HL-60 (cell line): ENCODE results near the gene TLCD5.

Source experiments
- DNase-seq, 2 experiments: peaks; one replicate each; pipeline ENCODE4 v3.0.0-alpha.2; 2010 to 2020; ENCODE audit warnings: low read depth in 1 of 2, low spot score in 1 of 2
- H3K27ac ChIP-seq: fragments of 250-450 bp; sonication (Bioruptor Pico); replicated peaks from 2 replicates; pipeline ENCODE4 v1.5.1; 2020; ENCODE audit warnings: mild to moderate bottlenecking, moderate library complexity
- H3K27me3 ChIP-seq: fragments of 250-450 bp; sonication (Bioruptor Pico); 2 replicates; pipeline ENCODE4 v1.5.1; 2021; ENCODE audit warnings: mild to moderate bottlenecking, moderate library complexity; ENCODE audit not compliant: insufficient read depth, poor library complexity, severe bottlenecking
- H3K4me3 ChIP-seq: replicated peaks from 2 replicates; pipeline ENCODE4 v1.5.1; 2011; ENCODE audit warnings: mild to moderate bottlenecking, control low read depth, low read length; ENCODE audit not compliant: insufficient read depth
- CTCF ChIP-seq: IDR thresholded peaks from one replicate; pipeline ENCODE4 v1.5.1; 2011; ENCODE audit warnings: low read length, control low read depth, inconsistent platforms; ENCODE audit not compliant: insufficient read depth
- GABPA ChIP-seq: IDR thresholded peaks from 2 replicates; pipeline ENCODE4 v1.6.1; 2012; ENCODE audit warnings: low read depth
- POLR2AphosphoS5 ChIP-seq: IDR thresholded peaks from 2 replicates; pipeline ENCODE4 v1.6.1; 2012; ENCODE audit warnings: low read depth
- SPI1 ChIP-seq: IDR thresholded peaks from 2 replicates; pipeline ENCODE4 v1.6.1; 2012; ENCODE audit warnings: low read depth, mild to moderate bottlenecking, borderline replicate concordance
- TF ChIP-seq, protein P1 (sequence below): IDR thresholded peaks from 2 replicates; pipeline ENCODE4 v1.6.1; 2012; ENCODE audit warnings: low read depth; ENCODE audit not compliant: insufficient replicate concordance

Gene TLCD5

DNA sequence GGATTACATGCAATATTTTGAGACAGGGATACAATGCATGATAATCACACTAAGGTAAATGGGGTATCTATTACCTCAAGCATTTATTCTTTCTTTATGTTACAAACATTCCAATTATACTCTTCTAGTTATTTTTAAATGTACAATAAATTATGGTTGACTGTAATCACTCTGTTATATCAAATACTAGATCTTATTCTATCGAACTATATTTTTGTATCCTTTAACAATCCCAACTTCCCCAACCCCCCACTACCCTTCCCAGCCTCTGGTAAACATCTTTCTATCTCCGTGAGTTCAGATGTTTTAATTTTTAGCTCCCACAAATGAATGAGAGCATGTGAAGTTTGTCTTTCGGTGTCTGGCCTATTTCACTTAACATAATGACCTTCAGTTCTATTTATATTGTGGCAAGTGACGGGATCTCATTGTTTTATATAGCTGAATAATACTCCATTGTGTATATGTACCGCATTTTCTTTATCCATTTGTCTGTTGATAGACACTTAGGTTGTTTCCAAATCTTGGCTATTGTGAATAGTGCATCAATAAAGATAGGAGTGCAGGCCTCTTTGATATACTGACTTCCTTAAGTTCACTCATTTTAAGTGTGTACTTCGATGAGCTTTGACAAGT is 51.6 kb downstream of the TLCD5 start:
- no peak overlapping the region for H3K4me3 ChIP-seq
- DNase-seq: no peak
- H3K27ac ChIP-seq: no peak overlapping the region
- TF ChIP-seq GABPA: no peak
- TF ChIP-seq POLR2AphosphoS5: no peak
- no peak for TF ChIP-seq SPI1
- TF ChIP-seq, protein P1, sequence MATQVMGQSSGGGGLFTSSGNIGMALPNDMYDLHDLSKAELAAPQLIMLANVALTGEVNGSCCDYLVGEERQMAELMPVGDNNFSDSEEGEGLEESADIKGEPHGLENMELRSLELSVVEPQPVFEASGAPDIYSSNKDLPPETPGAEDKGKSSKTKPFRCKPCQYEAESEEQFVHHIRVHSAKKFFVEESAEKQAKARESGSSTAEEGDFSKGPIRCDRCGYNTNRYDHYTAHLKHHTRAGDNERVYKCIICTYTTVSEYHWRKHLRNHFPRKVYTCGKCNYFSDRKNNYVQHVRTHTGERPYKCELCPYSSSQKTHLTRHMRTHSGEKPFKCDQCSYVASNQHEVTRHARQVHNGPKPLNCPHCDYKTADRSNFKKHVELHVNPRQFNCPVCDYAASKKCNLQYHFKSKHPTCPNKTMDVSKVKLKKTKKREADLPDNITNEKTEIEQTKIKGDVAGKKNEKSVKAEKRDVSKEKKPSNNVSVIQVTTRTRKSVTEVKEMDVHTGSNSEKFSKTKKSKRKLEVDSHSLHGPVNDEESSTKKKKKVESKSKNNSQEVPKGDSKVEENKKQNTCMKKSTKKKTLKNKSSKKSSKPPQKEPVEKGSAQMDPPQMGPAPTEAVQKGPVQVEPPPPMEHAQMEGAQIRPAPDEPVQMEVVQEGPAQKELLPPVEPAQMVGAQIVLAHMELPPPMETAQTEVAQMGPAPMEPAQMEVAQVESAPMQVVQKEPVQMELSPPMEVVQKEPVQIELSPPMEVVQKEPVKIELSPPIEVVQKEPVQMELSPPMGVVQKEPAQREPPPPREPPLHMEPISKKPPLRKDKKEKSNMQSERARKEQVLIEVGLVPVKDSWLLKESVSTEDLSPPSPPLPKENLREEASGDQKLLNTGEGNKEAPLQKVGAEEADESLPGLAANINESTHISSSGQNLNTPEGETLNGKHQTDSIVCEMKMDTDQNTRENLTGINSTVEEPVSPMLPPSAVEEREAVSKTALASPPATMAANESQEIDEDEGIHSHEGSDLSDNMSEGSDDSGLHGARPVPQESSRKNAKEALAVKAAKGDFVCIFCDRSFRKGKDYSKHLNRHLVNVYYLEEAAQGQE: no peak
- TF ChIP-seq CTCF: no peak
- peaks cover 11% of the 10 kb centered on the region for H3K27me3 ChIP-seq

DNA sequence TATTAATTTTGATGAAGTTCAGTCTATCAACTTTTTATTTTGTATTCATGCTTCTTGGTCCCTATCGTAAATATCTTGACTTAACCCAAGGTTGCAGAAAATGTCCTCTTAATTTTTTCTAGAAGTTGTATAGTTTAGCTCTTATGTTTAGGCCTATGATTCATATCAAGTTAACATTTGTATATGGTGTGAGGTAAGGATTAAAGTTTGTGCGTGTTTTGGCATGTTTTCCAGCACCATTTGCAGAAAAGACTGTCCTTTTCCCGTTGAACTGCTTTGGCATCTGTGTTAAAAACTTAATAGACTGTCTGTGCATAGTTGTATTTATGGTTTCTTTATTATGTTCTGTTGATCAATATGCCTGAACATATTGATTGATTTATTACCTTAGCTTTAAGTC is 53.4 kb downstream of the TLCD5 start:
- TF ChIP-seq, protein P1: no peak
- no peak for TF ChIP-seq CTCF
- TF ChIP-seq GABPA: no peak
- TF ChIP-seq SPI1: no peak
- TF ChIP-seq POLR2AphosphoS5: no peak
- no peak overlapping the region for H3K27ac ChIP-seq
- no peak for DNase-seq
- H3K4me3 ChIP-seq: no peak overlapping the region
- peaks cover 12% of the 10 kb centered on the region for H3K27me3 ChIP-seq

GRCh38 chr11:120381401-120381800 is 56.3 kb downstream of the TLCD5 start:
- H3K27me3 ChIP-seq: peaks cover 13% of the 10 kb centered on the region
- no peak overlapping the region for H3K27ac ChIP-seq
- TF ChIP-seq SPI1: no peak
- no peak for DNase-seq
- no peak overlapping the region for H3K4me3 ChIP-seq
